Osteoblast (primary cell): ENCODE results near the gene ZSWIM3. TPM values are rescaled to one million over a fixed set of nuclear protein-coding genes. Genes with fewer than 3 reads are reported as not detected.

Source experiments
- DNase-seq: peaks from one replicate; pipeline ENCODE4 v3.0.0; 2011; ENCODE audit warnings: low spot score, mixed read lengths; ENCODE audit not compliant: insufficient read length; ENCODE audit errors: missing footprints
- H2AFZ ChIP-seq: 2 replicates; pipeline ENCODE4 v1.6.0; 2011; ENCODE audit warnings: mild to moderate bottlenecking, low read length
- H3K27ac ChIP-seq: 2 replicates; pipeline ENCODE4 v1.5.1; 2011; ENCODE audit warnings: mild to moderate bottlenecking, low read depth, low read length, moderate library complexity
- H3K27me3 ChIP-seq: 2 replicates; pipeline ENCODE4 v1.6.0; 2012; ENCODE audit warnings: mild to moderate bottlenecking, control low read depth, inconsistent platforms, low read length, moderate library complexity; ENCODE audit not compliant: insufficient read depth
- H3K36me3 ChIP-seq: 2 replicates; pipeline ENCODE4 v1.5.1; 2011; ENCODE audit warnings: mild to moderate bottlenecking, low read length, control low read depth, moderate library complexity; ENCODE audit not compliant: insufficient read depth
- H3K4me1 ChIP-seq: 2 replicates; pipeline ENCODE4 v1.5.1; 2011; ENCODE audit warnings: mild to moderate bottlenecking, low read length, control low read depth, moderate library complexity; ENCODE audit not compliant: insufficient read depth
- H3K4me2 ChIP-seq: 2 replicates; pipeline ENCODE4 v1.6.0; 2011; ENCODE audit warnings: mild to moderate bottlenecking, low read length; ENCODE audit not compliant: insufficient read depth
- H3K4me3 ChIP-seq: fragments of 200-600 bp; sonication (generic); 3 replicates; pipeline ENCODE4 v1.5.1; 2012; ENCODE audit warnings: mild to moderate bottlenecking, low read length, inconsistent platforms; ENCODE audit not compliant: insufficient read depth
- H3K79me2 ChIP-seq: 2 replicates; pipeline ENCODE4 v1.6.0; 2012; ENCODE audit warnings: mild to moderate bottlenecking, low read length, control low read depth, inconsistent platforms; ENCODE audit not compliant: insufficient read depth
- H3K9me3 ChIP-seq: 2 replicates; pipeline ENCODE4 v1.5.1; 2011; ENCODE audit warnings: low read depth, low read length, control low read depth
- H4K20me1 ChIP-seq: 2 replicates; pipeline ENCODE4 v1.6.0; 2012; ENCODE audit warnings: mild to moderate bottlenecking, low read length, control low read depth; ENCODE audit not compliant: insufficient read depth
- CTCF ChIP-seq: IDR thresholded peaks from 2 replicates; pipeline ENCODE4 v1.5.1; 2011; ENCODE audit warnings: mild to moderate bottlenecking, low read depth, low read length, moderate library complexity; ENCODE audit errors: extremely low read depth
- total RNA-seq: library from RNA; depleted of rRNA; stranded (reverse); fragments of >200 nt; gene quantifications from 2 replicates; pipeline ENCODE4 v1.2.3, GENCODE V29; 2012

ZSWIM3 gene
- total RNA-seq, 1 donor = 4.7 TPM

- Histone ChIP-seq H3K27ac (no peak overlapping the region), H3K27me3 (no peaks in the 10 kb centered on the region), H3K4me1 (peaks cover 27% of the 10 kb centered on the region), H2AFZ (no peak overlapping the region), H3K9me3 (no peaks in the 10 kb centered on the region), H3K4me3 (no peak overlapping the region), H3K4me2 (no peak overlapping the region), H3K79me2 (no peaks in the 10 kb centered on the region), H3K36me3 (no peaks in the 10 kb centered on the region), H4K20me1 (no peaks in the 10 kb centered on the region)
- no peak for TF ChIP-seq CTCF
- DNase-seq = no peak
Observed at GRCh38 chr20:45908084-45908483, 50.7 kb downstream of the ZSWIM3 start.

GRCh38 chr20:45909336-45909808 lies 52.0 kb downstream of the ZSWIM3 start:
- Histone ChIP-seq H3K9me3 (no peaks in the 10 kb centered on the region), H2AFZ (no peak overlapping the region), H3K4me1 (peaks cover 27% of the 10 kb centered on the region), H4K20me1 (no peaks in the 10 kb centered on the region), H3K36me3 (no peaks in the 10 kb centered on the region), H3K27me3 (no peaks in the 10 kb centered on the region), H3K79me2 (no peaks in the 10 kb centered on the region), H3K27ac (no peak overlapping the region), H3K4me3 (no peak overlapping the region), H3K4me2 (no peak overlapping the region)
- no peak for TF ChIP-seq CTCF
- DNase-seq = no peak

GRCh38 chr20:45909817-45910669 lies 52.6 kb downstream of the ZSWIM3 start:
- Histone ChIP-seq H3K4me1 (peaks cover 27% of the 10 kb centered on the region), H3K27ac (no peak overlapping the region), H3K27me3 (no peaks in the 10 kb centered on the region), H3K4me2 (peak overlapping the region; percentile 52), H3K9me3 (no peaks in the 10 kb centered on the region), H2AFZ (peak overlapping the region; percentile 40), H3K36me3 (no peaks in the 10 kb centered on the region), H3K4me3 (peak overlapping the region; percentile 16), H4K20me1 (no peaks in the 10 kb centered on the region), H3K79me2 (no peaks in the 10 kb centered on the region)
- TF ChIP-seq CTCF = no peak
- no peak for DNase-seq

- peak; percentile 98 for DNase-seq
- no peak for TF ChIP-seq CTCF
- no peaks in the 10 kb centered on the region for H3K27me3 ChIP-seq
- no peaks in the 10 kb centered on the region for H3K9me3 ChIP-seq
- peaks cover 21% of the 10 kb centered on the region for H3K4me1 ChIP-seq
- H3K36me3 ChIP-seq = no peaks in the 10 kb centered on the region
- H3K4me2 ChIP-seq = peak overlapping the region; percentile 87
- H3K27ac ChIP-seq = peak overlapping the region; percentile 65
- H3K4me3 ChIP-seq = peak overlapping the region; percentile 72
- no peaks in the 10 kb centered on the region for H4K20me1 ChIP-seq
- no peaks in the 10 kb centered on the region for H3K79me2 ChIP-seq
- peak overlapping the region; percentile 86 for H2AFZ ChIP-seq
Observed at GRCh38 chr20:45910670-45911485, 53.5 kb downstream of the ZSWIM3 start.
